Posterior cingulate gyrus (tissue), 11 donors: ENCODE results near the gene SELENON.

Experiments
- DNase-seq, 10 donors: peaks; one replicate each; pipeline versions ENCODE4 v3.0.0 to v3.0.0-alpha.2; 2020 to 2021; ENCODE audit warnings: mixed read lengths in 3 of 10
- intact Hi-C: fragments of 100-400 bp; cut with DNase I; formaldehyde crosslinking; loops from one replicate; pipeline ENCODE4 v1.15.1; 2023

The SELENON gene

DNA sequence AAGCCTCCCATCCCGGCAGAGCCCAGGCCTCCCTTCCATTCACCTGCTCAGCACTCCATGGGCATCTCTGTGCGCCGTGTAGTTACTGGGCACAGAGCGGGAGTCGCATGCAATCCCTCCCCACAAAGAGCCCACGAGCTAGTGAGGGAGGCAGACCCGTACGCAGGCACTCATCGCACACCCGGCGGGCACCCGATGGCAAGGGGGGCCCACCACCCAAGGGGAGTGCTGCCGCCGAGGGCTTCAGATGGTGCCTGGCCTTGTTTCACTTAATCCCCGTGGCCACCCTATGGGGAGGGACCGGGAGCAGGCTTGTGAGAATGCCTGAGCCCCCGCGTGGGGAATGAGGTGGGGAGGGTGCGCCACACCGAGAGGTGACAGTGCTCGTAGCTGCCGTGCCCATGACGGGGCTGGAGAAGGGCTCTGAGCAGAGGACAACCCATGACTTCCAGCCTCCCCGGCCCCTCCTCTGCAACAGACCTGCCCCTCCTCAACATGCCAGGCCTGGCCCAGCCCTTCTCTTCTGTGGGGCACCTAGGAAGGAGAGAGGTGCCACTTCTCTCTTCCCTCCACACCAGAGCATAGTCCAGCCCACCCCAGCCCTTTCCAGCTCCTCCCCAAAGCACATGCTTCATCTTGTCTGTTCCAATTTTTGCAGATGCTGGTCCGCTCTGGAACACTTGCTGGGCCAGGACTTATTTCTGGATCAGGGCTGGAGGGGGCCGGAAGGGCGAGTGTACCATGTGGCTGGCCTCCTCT is 30.2 kb upstream of the SELENON start:
- intact Hi-C loops, result no loop called here
- DNase-seq, result no peak

- DNase-seq, result no peak
- intact Hi-C loops, result no loop called here
Observed at GRCh38 chr1:25770541-25771220, 29.3 kb upstream of the SELENON start.

DNA sequence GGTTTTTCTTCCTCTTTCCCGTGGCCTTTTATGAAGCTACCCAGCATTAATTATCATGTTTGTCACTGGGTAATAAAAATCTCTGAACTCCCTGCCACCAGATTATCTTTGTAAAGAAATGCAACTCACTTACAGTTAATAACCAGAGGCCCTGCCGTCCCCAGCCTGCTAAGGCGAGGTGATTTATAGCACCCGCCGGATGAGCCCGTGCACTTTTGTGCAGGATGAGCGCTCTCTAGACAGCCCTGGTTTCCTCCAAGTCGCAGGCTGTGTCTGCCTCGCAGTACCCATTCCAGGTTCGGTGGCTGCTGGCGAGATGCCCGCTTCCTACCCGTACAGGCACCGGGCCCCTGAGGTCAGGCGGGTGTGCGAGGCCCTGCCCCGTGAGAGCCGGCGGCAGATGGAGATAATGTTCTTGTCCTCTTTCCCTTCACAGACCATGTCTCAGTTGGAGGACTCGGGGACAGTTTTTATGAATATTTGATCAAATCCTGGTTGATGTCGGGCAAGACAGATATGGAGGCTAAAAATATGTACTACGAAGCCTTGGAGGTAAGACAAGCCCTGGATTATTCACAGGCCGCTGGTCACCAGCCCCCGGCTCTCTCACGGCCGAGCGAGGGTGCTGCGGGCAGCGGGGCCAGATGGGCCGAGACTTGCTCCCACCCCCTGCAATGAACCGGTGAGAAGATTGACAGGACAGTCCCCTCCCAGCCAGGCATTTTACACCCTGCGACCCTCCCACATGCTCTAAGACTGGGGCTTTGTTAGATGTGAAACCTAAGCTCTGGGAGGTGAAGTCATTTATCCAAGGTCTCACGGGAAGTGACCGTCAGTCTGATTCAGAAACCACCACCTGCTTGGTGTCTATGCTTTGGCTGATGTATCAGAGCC is 28.5 kb upstream of the SELENON start:
- intact Hi-C loops, result no loop called here
- DNase-seq, result no peak

GRCh38 chr1:25772164-25772563 is 27.8 kb upstream of the SELENON start:
- DNase-seq, result no peak
- intact Hi-C loops, result no loop called here

DNA sequence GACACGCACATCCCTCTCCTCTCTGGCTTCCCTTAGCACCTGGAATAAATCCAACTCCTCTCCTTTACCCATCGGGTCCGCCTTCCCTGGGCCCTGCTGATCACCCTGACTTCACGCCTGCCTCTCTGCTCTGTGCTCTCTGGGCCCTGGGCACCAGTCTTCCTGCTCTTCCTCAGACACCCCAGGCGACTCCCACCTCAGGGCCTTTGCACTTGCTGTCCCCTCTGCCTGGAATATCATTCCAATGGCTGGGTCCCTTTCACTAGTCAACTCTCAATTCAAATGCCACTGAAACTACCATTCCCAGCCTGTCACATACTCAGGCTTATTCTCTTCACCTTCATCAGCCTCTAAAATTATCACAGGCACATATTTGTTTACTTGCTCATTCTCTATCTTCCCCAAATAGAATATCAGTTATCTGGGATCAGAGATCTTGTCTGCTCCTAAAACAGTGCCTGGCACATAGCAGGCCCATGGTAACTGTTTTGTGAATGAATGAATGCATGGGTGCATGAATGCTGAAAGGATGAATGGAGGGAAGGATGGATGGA is 27.2 kb upstream of the SELENON start:
- intact Hi-C loops, result no loop called here
- DNase-seq, result no peak

DNA sequence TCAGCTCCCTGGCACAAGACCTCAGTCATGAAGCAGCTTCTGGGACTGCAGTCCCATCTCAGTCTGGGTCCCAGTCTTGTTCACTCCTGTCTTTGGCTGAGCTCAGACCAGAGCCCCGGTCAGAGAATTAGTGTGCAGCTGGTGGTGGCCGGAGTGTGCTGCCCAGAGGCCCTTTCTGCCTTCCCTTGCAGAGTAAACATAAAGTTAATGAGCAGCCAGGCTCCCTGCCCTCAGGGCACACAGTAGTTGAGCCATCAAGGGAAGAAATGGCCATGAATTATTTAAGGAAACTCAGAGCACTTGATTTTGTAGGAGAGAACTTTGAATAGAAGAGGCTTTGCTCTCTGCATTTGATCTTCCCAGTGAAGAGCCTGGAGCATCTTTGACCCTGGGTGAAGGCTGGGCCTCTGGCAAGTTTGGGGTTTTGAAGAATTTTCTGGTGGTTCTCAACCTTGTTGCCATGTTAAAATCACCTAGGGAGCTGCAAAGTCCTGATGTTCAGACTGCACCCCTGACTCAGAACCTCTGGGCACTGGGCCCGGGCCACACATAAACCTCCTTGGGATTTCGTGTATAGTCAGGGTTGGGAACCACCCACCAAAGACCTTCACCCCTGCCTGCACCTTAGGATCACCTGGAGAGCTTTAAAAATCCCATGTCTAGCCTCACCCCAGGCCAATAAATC is 26.4 kb upstream of the SELENON start:
- intact Hi-C loops, result no loop called here
- no peak for DNase-seq

- DNase-seq, result no peak
- intact Hi-C loops, result no loop called here
Observed at GRCh38 chr1:25774206-25774803, 25.7 kb upstream of the SELENON start.

DNA sequence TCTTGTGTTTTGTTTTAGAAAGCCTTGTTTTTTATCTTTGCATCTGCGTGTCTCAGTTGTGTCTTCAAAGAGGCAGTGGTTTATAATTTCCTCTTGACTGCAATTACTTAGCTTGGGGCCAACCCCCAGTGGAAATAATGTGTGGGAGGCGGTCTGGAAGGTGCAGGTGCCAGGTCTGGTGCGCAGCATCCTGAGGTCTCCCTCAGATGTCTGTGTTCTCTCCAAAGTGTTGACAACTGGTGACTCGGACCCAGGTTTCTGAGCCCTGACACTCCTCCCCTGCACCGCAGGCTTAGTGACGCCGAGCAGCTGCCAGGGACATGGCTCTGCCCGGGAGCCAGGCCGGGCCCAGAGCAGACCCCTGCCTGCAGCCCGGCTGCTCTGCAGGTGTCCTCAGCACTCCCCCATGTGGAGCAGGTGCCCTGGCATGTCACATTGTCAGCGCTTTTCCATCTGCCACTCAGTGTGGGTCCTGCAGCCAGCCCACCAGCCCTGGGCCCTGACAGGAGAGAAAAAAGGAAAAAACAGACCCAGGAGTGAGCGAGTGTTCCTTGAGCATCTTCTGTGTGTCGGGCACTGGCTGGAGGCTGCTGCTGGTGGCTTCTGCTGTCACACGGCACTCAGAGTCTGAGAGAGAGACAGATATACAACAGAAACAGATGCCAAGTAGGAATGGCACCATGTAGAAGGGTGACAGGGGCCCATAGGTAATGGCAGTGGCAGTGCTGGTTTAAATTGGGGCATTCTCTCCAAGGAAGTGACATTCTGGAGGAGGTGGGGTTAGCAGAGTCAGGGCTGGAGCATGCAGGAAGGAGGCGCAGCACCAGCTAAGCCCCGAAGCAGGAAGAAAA is 24.8 kb upstream of the SELENON start:
- no peak for DNase-seq
- intact Hi-C loops, result no loop called here

GRCh38 chr1:25779388-25779787 is 20.6 kb upstream of the SELENON start:
- intact Hi-C loops, result no loop called here
- no peak for DNase-seq

DNA sequence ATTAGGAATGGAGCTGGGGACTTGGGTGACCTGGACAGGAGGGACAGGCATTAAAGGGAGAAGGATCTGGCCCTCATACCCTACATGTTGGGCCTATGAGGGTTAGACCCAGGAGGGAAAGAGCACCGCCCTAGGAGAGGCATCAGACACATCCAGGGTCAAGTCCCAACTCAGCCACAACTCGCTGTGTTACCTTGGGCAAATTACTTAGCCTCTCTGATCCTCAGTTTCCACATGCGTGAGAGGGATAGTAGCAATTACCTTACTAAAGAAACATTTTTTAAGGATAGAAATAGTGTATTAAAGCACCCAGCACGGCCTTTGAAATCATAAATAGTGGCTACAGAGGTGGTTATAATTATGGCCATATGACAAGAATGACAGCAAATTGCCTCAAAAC is 20.1 kb upstream of the SELENON start:
- peak in 1 of 10 donors; percentile 0 for DNase-seq
- intact Hi-C loops, result no loop called here

DNA sequence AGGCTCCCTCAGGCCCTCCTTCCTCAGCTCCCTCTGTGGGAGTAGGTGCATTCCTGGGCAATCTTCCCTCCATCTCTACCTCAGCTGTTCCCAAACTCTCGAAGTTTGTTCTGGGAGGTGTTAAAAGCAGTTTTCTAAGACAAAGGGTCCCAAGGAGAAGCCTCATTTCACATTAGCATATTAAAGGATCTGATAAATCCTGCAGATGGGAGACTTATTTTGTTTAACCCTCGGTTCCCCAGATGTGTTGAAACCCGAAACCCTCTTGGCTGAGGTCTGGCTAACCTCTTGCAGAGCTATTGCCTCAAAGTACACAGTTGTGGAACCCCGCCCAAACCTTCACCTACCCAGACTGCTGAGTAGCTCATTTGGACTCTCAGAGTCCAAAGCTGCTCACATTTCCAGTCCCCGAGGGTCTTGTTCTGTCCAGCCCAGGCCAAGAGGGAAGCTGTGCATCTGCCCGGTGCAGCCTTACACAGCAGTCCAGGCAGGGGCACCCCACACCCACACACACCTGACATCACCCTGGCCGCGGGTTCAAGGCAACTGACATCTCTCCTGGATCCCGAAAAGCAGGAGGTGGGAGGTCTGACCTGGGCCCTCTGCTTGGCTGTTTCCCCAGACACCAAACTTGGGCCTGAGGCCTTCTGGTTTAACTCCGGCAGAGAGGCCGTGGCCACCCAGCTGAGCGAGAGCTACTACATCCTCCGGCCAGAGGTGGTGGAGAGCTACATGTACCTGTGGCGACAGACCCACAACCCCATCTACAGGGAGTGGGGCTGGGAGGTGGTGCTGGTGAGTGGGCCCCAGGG is 19.5 kb upstream of the SELENON start:
- no peak for DNase-seq
- intact Hi-C loops, result no loop called here

GRCh38 chr1:25781130-25781433 is 18.9 kb upstream of the SELENON start:
- no peak for DNase-seq
- intact Hi-C loops, result no loop called here

DNA sequence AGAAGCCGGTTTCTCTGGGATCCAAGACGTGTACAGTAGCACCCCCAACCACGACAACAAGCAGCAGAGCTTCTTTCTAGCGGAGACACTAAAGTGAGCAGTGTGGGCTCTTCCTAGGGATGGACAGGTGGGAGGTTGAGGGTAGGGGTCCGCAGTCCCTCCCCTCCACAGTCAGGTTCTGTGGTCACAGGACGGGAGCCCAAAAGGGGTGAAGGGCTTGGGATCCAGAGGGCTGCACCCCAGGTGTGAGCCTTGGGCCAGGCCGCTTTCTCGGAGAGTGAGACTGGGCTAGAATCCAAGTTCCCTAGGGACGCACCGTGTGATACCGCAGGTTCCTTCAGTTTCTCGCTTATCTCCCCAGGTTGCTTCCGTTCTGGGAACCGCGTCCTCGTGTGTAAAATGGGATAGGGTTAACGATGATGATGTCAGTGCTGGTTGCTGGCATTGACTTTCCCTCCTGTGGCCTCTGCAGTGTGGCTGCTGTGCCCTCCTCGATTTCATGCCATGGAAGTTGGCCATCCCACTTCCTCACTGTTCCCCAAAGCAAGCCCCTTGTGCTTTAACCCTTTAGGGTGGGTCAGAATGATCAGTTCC is 17.3 kb upstream of the SELENON start:
- no peak for DNase-seq
- intact Hi-C loops, result no loop called here

DNA sequence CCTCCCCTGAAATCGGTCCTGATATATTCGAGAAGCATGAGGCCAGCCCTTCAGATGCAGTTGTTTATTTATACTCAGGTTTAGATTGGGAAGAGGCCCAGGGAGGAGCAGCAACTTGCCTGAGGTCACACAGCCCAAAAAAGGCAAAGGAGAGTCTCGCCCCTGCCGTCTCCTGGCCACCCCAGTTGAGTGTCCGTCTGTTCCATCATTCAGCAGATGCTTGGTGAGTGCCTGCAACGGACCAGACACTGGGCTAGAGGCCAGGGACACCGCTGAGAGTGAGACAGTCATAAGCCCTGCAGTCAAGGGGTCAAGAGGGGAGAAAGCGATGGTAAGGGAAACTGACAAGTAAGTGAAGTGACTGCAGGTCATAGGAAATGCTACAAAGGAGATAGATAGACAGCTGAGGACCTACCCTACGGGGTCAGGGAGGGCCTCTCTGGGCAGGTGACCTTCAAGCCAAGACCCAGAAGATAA is 15.4 kb upstream of the SELENON start:
- intact Hi-C loops, result no loop called here
- DNase-seq, result no peak

DNA sequence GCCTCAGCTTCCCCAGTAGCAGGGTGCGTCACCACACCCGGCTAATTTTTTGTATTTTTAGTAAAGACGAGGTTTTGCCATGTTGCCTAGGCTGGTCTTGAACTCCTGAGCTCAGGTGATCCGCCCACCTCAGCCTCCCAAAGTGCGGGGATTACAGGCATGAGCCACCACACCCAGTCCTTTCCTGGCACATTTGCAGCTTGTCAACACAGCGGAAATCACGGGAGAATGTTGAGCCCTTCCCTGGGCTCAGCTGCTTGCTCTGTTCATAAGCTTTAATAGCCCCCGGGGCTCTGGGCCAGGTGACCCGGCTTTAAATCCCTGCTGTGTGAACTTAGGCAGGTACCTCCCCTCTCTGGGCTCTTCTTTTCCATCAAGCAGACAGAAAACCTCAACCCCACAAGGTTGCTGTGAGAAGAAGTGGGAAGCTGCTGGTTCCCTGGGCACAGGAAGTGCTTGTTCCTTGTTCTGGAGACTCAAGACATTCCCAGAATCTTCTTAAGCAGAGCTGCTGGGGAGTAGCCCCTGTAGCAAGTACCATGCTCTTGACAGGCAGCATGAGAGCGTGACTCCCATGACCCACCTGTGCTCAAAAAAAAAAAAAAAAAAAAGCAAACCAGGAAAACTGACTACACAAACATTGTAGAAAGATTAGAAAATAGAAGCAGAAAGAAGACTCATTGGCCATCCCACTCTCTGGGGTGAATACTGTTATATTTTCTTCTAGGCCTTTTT is 14.5 kb upstream of the SELENON start:
- no peak for DNase-seq
- intact Hi-C loops, result no loop called here

DNA sequence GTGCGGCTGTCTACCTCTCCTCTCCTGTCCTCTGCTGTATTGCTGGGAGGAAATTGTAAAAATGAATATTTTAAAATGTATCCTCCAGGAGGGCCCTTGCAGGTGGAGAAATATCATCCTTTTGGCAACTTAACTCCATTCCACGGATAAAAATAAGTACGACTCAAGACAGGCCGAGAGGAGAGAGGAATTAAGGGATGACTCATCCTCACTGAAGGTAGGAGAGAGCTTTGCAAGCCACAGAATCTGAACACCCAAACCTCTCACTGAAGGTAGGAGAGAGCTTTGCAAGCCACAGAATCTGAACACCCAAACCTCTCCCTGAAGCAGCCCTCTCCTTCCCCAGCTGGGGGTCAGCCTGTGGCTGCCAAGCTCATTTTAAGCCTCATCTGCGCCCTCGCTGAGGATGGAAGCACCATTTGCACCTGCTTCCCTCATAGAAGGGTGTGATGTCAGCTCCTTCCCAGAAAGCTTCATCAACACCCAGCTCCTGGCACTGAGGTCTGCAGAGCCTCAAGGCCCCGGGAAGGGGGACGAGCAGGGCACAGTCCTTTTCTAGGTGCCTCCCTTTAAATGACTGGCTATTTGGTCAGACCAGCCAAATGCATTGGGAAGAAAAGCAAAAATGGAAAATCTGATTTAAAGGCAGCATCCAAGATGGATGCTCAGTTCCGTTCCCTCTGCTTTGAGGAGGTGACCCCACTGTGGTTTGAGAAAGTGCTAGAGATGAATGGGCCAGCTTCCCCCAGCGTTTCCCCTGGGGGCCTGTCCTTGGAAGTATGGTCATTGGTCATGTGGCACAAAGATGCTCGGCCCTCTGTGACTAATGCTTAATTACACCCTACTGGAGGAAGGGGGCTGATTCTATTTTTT is 12.9 kb upstream of the SELENON start:
- intact Hi-C loops, result no loop called here
- no peak for DNase-seq
